ENCODE data around the gene STIMATE. TPM values are rescaled to one million over a fixed set of nuclear protein-coding genes. Genes with fewer than 3 reads are reported as not detected.

The STIMATE gene
- total RNA-seq, 1 donor from 2014 or later: 28.8 TPM

GRCh38 chr3:52845691-52846431, 51.5 kb downstream of the STIMATE start:
- Mint-ChIP-seq H3K27me3 (ENCODE audit: low read depth) (no peaks in the 10 kb centered on the region), H3K9me3 (no peaks in the 10 kb centered on the region), H3K27ac (no peak overlapping the region), H3K4me1 (no peaks in the 10 kb centered on the region), H3K4me3 (no peak overlapping the region), H3K36me3 (peaks cover 8% of the 10 kb centered on the region)
- TF ChIP-seq CTCF (IDR thresholded peaks at IDR 0.05; ENCODE audit: unreplicated experiment): no peak
- DNase-seq (ENCODE audit: low spot score in 2 of 2, unreplicated experiment in 2 of 2): no peak

- H3K27ac Mint-ChIP-seq: no peak overlapping the region
Observed at GRCh38 chr3:52845157-52845556, 52.2 kb downstream of the STIMATE start.

GRCh38 chr3:52844290-52844975, 52.9 kb downstream of the STIMATE start:
- H3K27ac Mint-ChIP-seq: no peak overlapping the region
- no peak for DNase-seq (ENCODE audit: low spot score in 2 of 2, unreplicated experiment in 2 of 2)
- no peaks in the 10 kb centered on the region for H3K4me1 Mint-ChIP-seq
- H3K27me3 Mint-ChIP-seq (ENCODE audit: low read depth): no peaks in the 10 kb centered on the region
- H3K36me3 Mint-ChIP-seq: peaks cover 13% of the 10 kb centered on the region
- no peaks in the 10 kb centered on the region for H3K9me3 Mint-ChIP-seq
- H3K4me3 Mint-ChIP-seq: no peak overlapping the region
- TF ChIP-seq CTCF (IDR thresholded peaks at IDR 0.05; ENCODE audit: unreplicated experiment): no peak

More at GRCh38 chr3:52845157-52845556, 52.2 kb downstream of the STIMATE start:
- Mint-ChIP-seq H3K9me3 (no peaks in the 10 kb centered on the region), H3K4me3 (no peak overlapping the region), H3K27me3 (ENCODE audit: low read depth) (no peaks in the 10 kb centered on the region), H3K36me3 (peaks cover 10% of the 10 kb centered on the region), H3K4me1 (no peaks in the 10 kb centered on the region)
- DNase-seq (ENCODE audit: low spot score in 2 of 2, unreplicated experiment in 2 of 2): no peak
- no peak for TF ChIP-seq CTCF (IDR thresholded peaks at IDR 0.05; ENCODE audit: unreplicated experiment)

GRCh38 chr3:52843881-52844280, 53.5 kb downstream of the STIMATE start:
- no peak for DNase-seq (ENCODE audit: low spot score in 2 of 2, unreplicated experiment in 2 of 2)
- no peak for TF ChIP-seq CTCF (IDR thresholded peaks at IDR 0.05; ENCODE audit: unreplicated experiment)
- no peaks in the 10 kb centered on the region for H3K4me1 Mint-ChIP-seq
- no peaks in the 10 kb centered on the region for H3K9me3 Mint-ChIP-seq
- peaks cover 13% of the 10 kb centered on the region for H3K36me3 Mint-ChIP-seq
- no peak overlapping the region for H3K4me3 Mint-ChIP-seq
- H3K27me3 Mint-ChIP-seq (ENCODE audit: low read depth): no peaks in the 10 kb centered on the region
- no peak overlapping the region for H3K27ac Mint-ChIP-seq

- TF ChIP-seq CTCF (IDR thresholded peaks at IDR 0.05; ENCODE audit: unreplicated experiment): no peak
- Mint-ChIP-seq H3K4me1 (no peaks in the 10 kb centered on the region), H3K27ac (no peak overlapping the region), H3K4me3 (no peak overlapping the region), H3K36me3 (peaks cover 13% of the 10 kb centered on the region), H3K9me3 (no peaks in the 10 kb centered on the region), H3K27me3 (ENCODE audit: low read depth) (no peaks in the 10 kb centered on the region)
- no peak for DNase-seq (ENCODE audit: low spot score in 2 of 2, unreplicated experiment in 2 of 2)
Observed at GRCh38 chr3:52843108-52843865, 54.1 kb downstream of the STIMATE start.
